AG09309 (cell line): ENCODE measurements around the gene NRIP3.
A peak's percentile ranks its signal among the peaks of the same experiment; 100 is the strongest.

ENCODE experiments used
- DNase-seq: peaks from one replicate; pipeline ENCODE4 v3.0.0-alpha.2; 2010; ENCODE audit warnings: low read depth
- H3K4me3 ChIP-seq: 2 replicates; pipeline ENCODE4 v1.5.1; 2011; ENCODE audit warnings: mild to moderate bottlenecking, low read depth, low read length, moderate library complexity; ENCODE audit not compliant: control insufficient read depth
- CTCF ChIP-seq: IDR thresholded peaks from 2 replicates; pipeline ENCODE4 v1.5.1; 2011; ENCODE audit warnings: mild to moderate bottlenecking, low read depth, low read length, inconsistent platforms; ENCODE audit not compliant: insufficient read depth, control insufficient read depth; ENCODE audit errors: missing control alignments

The NRIP3 gene

GRCh38 chr11:8967184-8967583 lies 36.6 kb downstream of the NRIP3 start:
- DNase-seq = no peak
- no peak overlapping the region for H3K4me3 ChIP-seq
- no peak for TF ChIP-seq CTCF

GRCh38 chr11:8964324-8965320 lies 39.2 kb downstream of the NRIP3 start, which contains the start of gene TMEM9B:
Gene TMEM9B (minus strand): TSS chr11:8964442. CDS start chr11:8964313, 129 bp downstream.
- peak within 1 kb of the TSS; percentile 66 for H3K4me3 ChIP-seq
- peak; percentile 35 for DNase-seq
- TF ChIP-seq CTCF = no peak

DNA sequence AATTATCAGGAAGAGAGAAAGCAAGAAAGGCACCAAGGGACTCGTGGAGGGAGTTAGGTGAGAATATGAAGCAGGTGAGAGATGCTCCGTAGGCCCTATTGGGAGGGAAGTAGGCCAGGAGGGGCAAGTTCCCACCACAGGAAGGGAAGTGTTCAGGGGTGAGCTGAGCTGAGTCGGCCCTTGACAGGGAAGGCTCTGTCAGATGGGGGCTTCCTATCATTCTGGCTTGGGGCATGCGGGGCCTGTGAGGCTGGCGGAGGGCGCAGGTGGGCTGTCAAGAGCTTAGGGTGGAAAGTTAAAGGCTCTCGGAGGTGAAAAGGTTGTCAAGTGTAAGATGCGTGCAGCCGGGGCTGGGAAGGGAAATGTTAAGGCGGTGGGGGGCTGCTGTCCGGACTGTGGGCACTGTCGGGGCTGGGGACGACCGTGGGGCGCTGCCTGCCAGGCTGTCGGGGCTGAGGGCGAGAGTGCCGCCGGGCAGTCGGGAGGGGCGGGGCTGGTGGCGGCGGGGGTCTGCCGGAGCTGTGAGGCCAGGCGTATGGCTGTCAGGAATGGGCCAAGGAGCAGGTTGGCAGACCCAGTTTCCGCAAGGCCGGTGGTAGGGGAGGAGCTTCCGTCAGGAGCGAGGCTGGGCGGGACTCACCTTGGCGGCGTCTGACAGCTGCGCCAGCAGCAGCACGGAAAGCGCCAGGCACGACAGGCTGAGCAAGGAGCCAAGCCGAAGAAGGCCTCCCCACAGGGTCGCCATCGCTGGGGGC lies 40.1 kb downstream of the NRIP3 start:
- DNase-seq = no peak
- no peak for TF ChIP-seq CTCF
- H3K4me3 ChIP-seq = peak overlapping the region; percentile 66

- TF ChIP-seq CTCF = no peak
- no peak overlapping the region; the same call in 1 of the 2 replicates for H3K4me3 ChIP-seq
- no peak for DNase-seq
Observed at GRCh38 chr11:8962841-8963240, 41.0 kb downstream of the NRIP3 start.

- no peak overlapping the region for H3K4me3 ChIP-seq
- TF ChIP-seq CTCF = no peak
- no peak for DNase-seq
Observed at GRCh38 chr11:8961401-8961800, 42.4 kb downstream of the NRIP3 start.

DNA sequence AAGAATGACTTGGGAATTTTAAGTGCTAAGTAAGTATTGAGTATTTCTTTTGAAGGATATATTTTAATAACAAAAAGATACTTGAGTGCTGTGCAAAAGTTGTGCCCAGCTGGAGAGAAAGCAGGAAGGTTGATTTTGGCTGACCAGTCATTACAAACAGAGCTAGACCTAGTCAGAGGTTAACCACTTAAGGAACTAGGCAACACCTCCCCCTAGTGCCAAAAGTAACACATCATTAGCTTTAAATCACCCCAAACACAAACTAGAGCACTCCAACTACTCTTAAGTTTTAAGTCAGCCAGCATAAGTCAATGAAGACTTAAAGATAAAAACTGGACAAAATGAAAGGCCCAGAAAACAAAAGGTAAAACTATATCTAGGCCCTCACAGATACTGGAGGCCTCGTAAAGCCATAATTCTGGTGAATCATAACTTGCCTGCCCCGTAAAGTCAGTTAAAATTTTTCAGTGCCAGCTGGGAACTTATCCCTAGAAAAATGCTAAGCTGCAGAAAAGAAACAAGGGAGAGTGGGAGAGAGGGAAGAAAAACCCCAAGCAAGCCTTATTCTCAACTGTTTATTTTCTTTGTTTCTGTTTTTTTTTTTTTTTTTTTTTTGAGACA lies 44.1 kb downstream of the NRIP3 start:
- H3K4me3 ChIP-seq = no peak overlapping the region
- TF ChIP-seq CTCF = peak; percentile 63

More for the DNA sequence above, 44.1 kb downstream of the NRIP3 start:
- DNase-seq = peak; percentile 62
